K562 (cell line): ENCODE data around the gene PCBP2. TPM values are rescaled to one million over a fixed set of nuclear protein-coding genes. Genes with fewer than 3 reads are reported as not detected.

Source experiments
- ARID2 ChIP-seq: fragments of 450-650 bp; IDR thresholded peaks from 2 replicates; pipeline ENCODE4 v1.6.1; 2017; ENCODE audit warnings: antibody characterized with exemption, mild to moderate bottlenecking
- CBX3 ChIP-seq, 2 experiments: IDR thresholded peaks; 1 replicate in 1 of 2; 2 replicates in 1 of 2; pipeline ENCODE4 v1.6.1; 2012; ENCODE audit warnings: inconsistent platforms in 2 of 2, low read length in 2 of 2, borderline replicate concordance in 1 of 2, control low read depth in 1 of 2
- CC2D1A ChIP-seq: fragments of 450-650 bp; IDR thresholded peaks from 2 replicates; pipeline ENCODE4 v1.6.1; 2017; ENCODE audit warnings: mild to moderate bottlenecking
- CLOCK ChIP-seq: fragments of 250-450 bp; sonication (Bioruptor Pico); IDR thresholded peaks from 2 replicates; pipeline ENCODE4 v1.4.0; 2020; ENCODE audit warnings: mild to moderate bottlenecking, moderate library complexity, borderline replicate concordance
- DEAF1 ChIP-seq: fragments of 450-650 bp; formaldehyde crosslinking; IDR thresholded peaks from 2 replicates; pipeline ENCODE4 v1.4.0; 2020; ENCODE audit warnings: mild to moderate bottlenecking, moderate library complexity
- ETV5 ChIP-seq: sonication (generic); formaldehyde crosslinking; IDR thresholded peaks from 2 replicates; pipeline ENCODE4 v1.4.0; 2020; ENCODE audit warnings: low read depth, mild to moderate bottlenecking, missing genetic modification reagents
- HNRNPK ChIP-seq: fragments of 200-400 bp; formaldehyde crosslinking; IDR thresholded peaks from one replicate; pipeline ENCODE4 v1.6.1; 2018; ENCODE audit warnings: mild to moderate bottlenecking, low read depth, low read length; ENCODE audit not compliant: poor library complexity, severe bottlenecking
- KLF16 ChIP-seq: IDR thresholded peaks from 2 replicates; pipeline ENCODE4 v1.6.1; 2016; ENCODE audit warnings: antibody characterized with exemption
- MAZ ChIP-seq, 2 experiments: fragments of 450-650 bp in 1 of 2; sonication (generic) in 1 of 2; formaldehyde crosslinking; IDR thresholded peaks in 1 of 2; conservative IDR thresholded peaks in 1 of 2; 2 replicates each; pipeline versions ENCODE4 v1.4.0 to v1.5.0; 2020; ENCODE audit warnings: mild to moderate bottlenecking in 1 of 2, missing genetic modification reagents in 1 of 2
- MED1 ChIP-seq: sonication (generic); formaldehyde crosslinking; IDR thresholded peaks from 2 replicates; pipeline ENCODE4 v1.8.1; 2023; ENCODE audit warnings: missing genetic modification reagents, borderline replicate concordance
- MXI1 ChIP-seq: IDR thresholded peaks from 2 replicates; pipeline ENCODE4 v1.6.1; 2011; ENCODE audit warnings: low read depth, mild to moderate bottlenecking, improper control_type of control experiment, low read length
- RFX7 ChIP-seq: fragments of 250-450 bp; sonication (Bioruptor Pico); IDR thresholded peaks from 2 replicates; pipeline ENCODE4 v1.5.1; 2021; ENCODE audit warnings: mild to moderate bottlenecking
- SMC3 ChIP-seq: conservative IDR thresholded peaks from 2 replicates; pipeline ENCODE4 v1.6.1; 2011; ENCODE audit warnings: low read depth, low read length, improper control_type of control experiment; ENCODE audit not compliant: insufficient read depth
- SPI1 ChIP-seq: IDR thresholded peaks from 2 replicates; pipeline ENCODE4 v1.6.1; 2011; ENCODE audit warnings: low read depth, low read length, control low read depth, borderline replicate concordance
- TEAD4 ChIP-seq, 2 experiments: sonication (generic) in 1 of 2; formaldehyde crosslinking in 1 of 2; IDR thresholded peaks; 2 replicates each; pipeline versions ENCODE4 v1.6.1 to v1.8.0; 2012 to 2022; ENCODE audit warnings: borderline replicate concordance in 1 of 2, inconsistent platforms in 1 of 2, low read length in 1 of 2, mild to moderate bottlenecking in 1 of 2, missing genetic modification reagents in 1 of 2
- THRB ChIP-seq: fragments of 450-650 bp; formaldehyde crosslinking; conservative IDR thresholded peaks from 2 replicates; pipeline ENCODE4 v1.4.0; 2022; ENCODE audit warnings: mild to moderate bottlenecking, missing genetic modification characterization
- XRCC5 ChIP-seq: fragments of 200-400 bp; formaldehyde crosslinking; IDR thresholded peaks from 2 replicates; pipeline ENCODE4 v1.6.1; 2017; ENCODE audit warnings: low read depth, mild to moderate bottlenecking, low read length
- ZHX1 ChIP-seq: fragments of 150-350 bp; conservative IDR thresholded peaks from 2 replicates; pipeline ENCODE4 v1.6.1; 2014; ENCODE audit warnings: low read length
- polyA plus RNA-seq, 8 experiments: library from polyadenylated mRNA; depleted of rRNA in 4 of 8; stranded (reverse) in 5 of 8; unstranded in 3 of 8; fragments of >200 nt; fragmentation: Nextera tagmentation in 2 of 8; fragmentation: Illumina TruSeq in 1 of 8; extraction: Ambion mirVana in 2 of 8; extraction: Trizol in 1 of 8; gene quantifications; 2 replicates each; pipeline versions ENCODE4 v1.2.1 to v1.2.3, GENCODE V29; 2011 to 2014; ENCODE audit warnings: inconsistent platforms in 1 of 8, missing spikeins in 1 of 8
- total RNA-seq, 7 experiments: library from RNA; depleted of rRNA in 6 of 7; stranded (reverse); fragments of >200 nt in 6 of 7; fragmentation: Illumina TruSeq in 2 of 7; extraction: Trizol in 2 of 7; gene quantifications; 2 replicates each; pipeline versions ENCODE4 v1.2.1 to v1.2.3, GENCODE V29; 2011 to 2021; ENCODE audit warnings: low replicate concordance in 1 of 7

PCBP2 gene
- total and polyA plus RNA-seq, 9 of the 15 experiments (the other 6 are each of a cell fraction or from before 2014, with no cell fraction given), result 137 to 831 (median 328) TPM

GRCh38 chr12:53508534-53509170, 56.8 kb downstream of the PCBP2 start (continued):
- TF ChIP-seq CLOCK (CRISPR knock-in tag) (no peak), CBX3 (IDR thresholded peaks at IDR 0.05; ENCODE audit: borderline replicate concordance in 1 of 2, low read length in 2 of 2) (peak in 1 of 2 experiments; percentile 20; a peak in 1 of 3 replicates), ARID2 (peak; percentile 56; the same call in 1 of the 2 replicates), ETV5 (CRISPR knock-in tag) (0 out of 2 replicates have a peak, but pooled peaks have one; percentile 20), CC2D1A (peak; percentile 71; the same call in 1 of the 2 replicates), RFX7 (CRISPR knock-in tag) (no peak), DEAF1 (CRISPR knock-in tag) (peak; percentile 89), KLF16 (no peak), TEAD4 (IDR thresholded peaks at IDR 0.05; ENCODE audit: low read length) (0 out of 2 replicates have a peak, but pooled peaks have one; percentile 19), TEAD4 (CRISPR knock-in tag; IDR thresholded peaks at IDR 0.05; ENCODE audit: borderline replicate concordance) (no peak), MED1 (CRISPR knock-in tag) (no peak), HNRNPK (no peak), THRB (CRISPR knock-in tag) (0 out of 2 replicates have a peak, but pooled peaks have one; percentile 24), ZHX1 (no peak), MAZ (CRISPR knock-in tag; conservative IDR thresholded peaks at IDR 0.05 in 1 of 2, IDR thresholded peaks at IDR 0.05 in 1 of 2) (0 out of 4 replicates have a peak, but pooled peaks have one; percentile 44 to 50), SPI1 (peak; percentile 93), SMC3 (peak; percentile 95), XRCC5 (peak; percentile 73; the same call in 1 of the 2 replicates), MXI1 (no peak)
